ENCODE measurements around the gene TEX2.

The TEX2 gene

GRCh38 chr17:64262198-64262999 lies 661 bp downstream of the TEX2 start:
- peak; percentile 73 for DNase-seq

- no peak for DNase-seq
Measured at GRCh38 chr17:64261417-64262145, 1.5 kb downstream of the TEX2 start.

- DNase-seq: no peak
Measured at GRCh38 chr17:64260886-64261285, 2.2 kb downstream of the TEX2 start.

GRCh38 chr17:64259922-64260321 lies 3.1 kb downstream of the TEX2 start:
- DNase-seq: no peak

GRCh38 chr17:64259426-64259825 lies 3.6 kb downstream of the TEX2 start:
- DNase-seq: no peak

- DNase-seq: no peak
Measured at GRCh38 chr17:64256913-64257807, 5.9 kb downstream of the TEX2 start.

- no peak for DNase-seq
Measured at GRCh38 chr17:64255764-64256163, 7.3 kb downstream of the TEX2 start.

GRCh38 chr17:64254755-64255154 lies 8.3 kb downstream of the TEX2 start:
- no peak for DNase-seq

GRCh38 chr17:64253470-64253869 lies 9.6 kb downstream of the TEX2 start:
- no peak for DNase-seq

- peak; percentile 86 for DNase-seq
Measured at GRCh38 chr17:64252831-64253230, 10.2 kb downstream of the TEX2 start.

GRCh38 chr17:64250233-64250835 lies 12.7 kb downstream of the TEX2 start:
- DNase-seq: peak; percentile 38

GRCh38 chr17:64247836-64248235 lies 15.2 kb downstream of the TEX2 start:
- DNase-seq: peak; percentile 5

GRCh38 chr17:64245218-64246145 lies 17.6 kb downstream of the TEX2 start:
- peak; percentile 2 for DNase-seq

GRCh38 chr17:64244165-64244564 lies 18.9 kb downstream of the TEX2 start:
- peak; percentile 96 for DNase-seq

GRCh38 chr17:64243340-64243739 lies 19.7 kb downstream of the TEX2 start:
- peak; percentile 60 for DNase-seq

GRCh38 chr17:64242633-64243032 lies 20.4 kb downstream of the TEX2 start:
- no peak for DNase-seq

GRCh38 chr17:64240741-64241347 lies 22.2 kb downstream of the TEX2 start:
- peak; percentile 98 for DNase-seq

- DNase-seq: peak; percentile 95
Measured at GRCh38 chr17:64240261-64240740, 22.8 kb downstream of the TEX2 start.

- DNase-seq: peak; percentile 11
Measured at GRCh38 chr17:64238449-64238848, 24.6 kb downstream of the TEX2 start.

GRCh38 chr17:64236827-64237403 lies 26.1 kb downstream of the TEX2 start:
- peak; percentile 65 for DNase-seq

GRCh38 chr17:64234961-64235360 lies 28.1 kb downstream of the TEX2 start:
- DNase-seq: peak; percentile 3

All from islet precursor cell (in vitro differentiated cells).